CD4-positive, alpha-beta memory T cell (primary cell): ENCODE data around the gene STRN. TPM values are rescaled to one million over a fixed set of nuclear protein-coding genes. Genes with fewer than 3 reads are reported as not detected.

ENCODE experiments used
- CTCF ChIA-PET: fragments of 350-600 bp; sonication (Branson Sonifier 250); formaldehyde crosslinking; loops from one replicate; lab custom pipeline; 2021; ENCODE audit warnings: inconsistent platforms; ENCODE audit not compliant: partially characterized antibody; lab: Charles Lee
- POLR2A ChIA-PET: fragments of 350-600 bp; sonication (Branson Sonifier 250); formaldehyde crosslinking; loops from one replicate; lab custom pipeline; 2021; ENCODE audit not compliant: partially characterized antibody; lab: Charles Lee
- DNase-seq, 5 donors: peaks; one replicate each; pipeline versions ENCODE4 v3.0.0 to v3.0.0-alpha.2; 2020 to 2022; ENCODE audit warnings: mixed read lengths in 1 of 5
- H3K27ac ChIP-seq: one replicate; pipeline ENCODE4 v1.7.0; 2013; ENCODE audit warnings: low read depth, low read length
- H3K27me3 ChIP-seq: 2 replicates; pipeline ENCODE4 v1.7.0; 2013; ENCODE audit warnings: mild to moderate bottlenecking, low read length, moderate library complexity; ENCODE audit not compliant: insufficient read depth
- H3K36me3 ChIP-seq: 2 replicates; pipeline ENCODE4 v1.7.0; 2013; ENCODE audit warnings: mild to moderate bottlenecking, low read length, moderate library complexity; ENCODE audit not compliant: insufficient read depth
- H3K4me1 ChIP-seq: 2 replicates; pipeline ENCODE4 v1.7.0; 2013; ENCODE audit warnings: mild to moderate bottlenecking, low read length, moderate library complexity; ENCODE audit not compliant: insufficient read depth
- H3K4me3 ChIP-seq, 2 donors: one replicate each; pipeline ENCODE4 v1.7.0; 2013; ENCODE audit warnings: low read length in 2 of 2, mild to moderate bottlenecking in 1 of 2
- H3K9me3 ChIP-seq, 2 donors: one replicate each; pipeline ENCODE4 v1.7.0; 2013; ENCODE audit warnings: low read length in 2 of 2, control low read depth in 1 of 2; ENCODE audit not compliant: control insufficient read depth in 1 of 2
- H3K27ac Mint-ChIP-seq, 7 donors: one replicate each; pipeline ENCODE4 v1.8.0; 2020 to 2021; ENCODE audit warnings: mixed read lengths in 7 of 7, mild to moderate bottlenecking in 6 of 7, inconsistent platforms in 3 of 7, moderate library complexity in 3 of 7
- H3K27me3 Mint-ChIP-seq, 2 donors: one replicate each; pipeline ENCODE4 v1.8.0; 2020 to 2021; ENCODE audit warnings: mixed read lengths in 2 of 2
- H3K36me3 Mint-ChIP-seq, 2 donors: one replicate each; pipeline ENCODE4 v1.8.0; 2020 to 2021; ENCODE audit warnings: mixed read lengths in 2 of 2, inconsistent platforms in 1 of 2, mild to moderate bottlenecking in 1 of 2
- H3K4me1 Mint-ChIP-seq, 4 donors: one replicate each; pipeline ENCODE4 v1.8.0; 2020 to 2021; ENCODE audit warnings: mixed read lengths in 4 of 4, mild to moderate bottlenecking in 1 of 4
- H3K4me3 Mint-ChIP-seq, 8 donors: one replicate each; pipeline ENCODE4 v1.8.0; 2020 to 2021; ENCODE audit warnings: mixed read lengths in 8 of 8, mild to moderate bottlenecking in 7 of 8, moderate library complexity in 6 of 8, inconsistent platforms in 3 of 8
- H3K9me3 Mint-ChIP-seq, 8 donors: one replicate each; pipeline ENCODE4 v1.8.0; 2020 to 2021; ENCODE audit warnings: mixed read lengths in 8 of 8, mild to moderate bottlenecking in 5 of 8, inconsistent platforms in 3 of 8, moderate library complexity in 1 of 8
- intact Hi-C: fragments of 100-400 bp; cut with micrococcal nuclease; formaldehyde crosslinking; loops from one replicate; pipeline ENCODE4 v1.15.1; 2023
- polyA plus RNA-seq, 2 donors: library from polyadenylated mRNA; unstranded; fragments of 300-500 nt; fragmentation: Illumina TruSeq; gene quantifications; one replicate each; pipeline ENCODE4 v1.2.3, GENCODE V29; 2021
- total RNA-seq, 2 experiments: library from RNA; stranded (reverse); gene quantifications; one replicate each; pipeline ENCODE4 v1.2.3, GENCODE V29; 2021

STRN gene
- total and polyA plus RNA-seq, 4 experiments from 2014 or later, result 6.7 to 33.4 (median 19.6) TPM

DNA sequence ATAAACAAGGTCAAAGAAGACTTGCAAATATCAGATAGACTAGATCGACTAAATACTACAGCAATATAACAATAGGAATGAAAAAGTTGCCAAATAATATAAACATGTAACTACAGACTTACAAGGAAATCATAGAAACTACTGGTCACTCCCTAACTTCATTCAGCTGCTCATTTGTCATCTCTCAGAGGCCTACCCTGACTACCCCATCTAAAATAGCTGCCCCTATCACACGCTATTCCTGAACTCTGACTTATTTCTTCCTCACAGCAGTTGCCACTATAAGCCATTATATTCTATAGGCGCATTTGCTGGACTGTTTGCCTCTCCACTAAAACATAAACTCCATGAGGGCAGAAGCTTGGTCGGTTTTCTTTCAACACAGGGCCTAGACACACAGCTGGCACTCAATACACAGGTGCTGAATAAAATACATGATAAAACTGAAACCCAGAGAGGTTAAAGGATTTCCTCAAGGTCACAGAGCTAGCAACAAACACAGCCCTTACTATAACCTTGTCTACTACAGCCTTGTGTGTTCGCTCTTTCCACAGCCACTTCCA, 1.8 kb downstream of the STRN start:
- ChIA-PET POLR2A (interaction anchor here (0.8 kb wide), 1 partner anchor 1787 kb away, joined by 3 read pairs; no protein-coding TSS in a partner anchor), CTCF (no interaction called here)
- peaks cover 62% of the 10 kb centered on the region for H3K4me1 ChIP-seq
- peaks cover 0 to 6% (median 0%) of the 10 kb centered on the region in 8 donors for H3K9me3 Mint-ChIP-seq
- H3K36me3 Mint-ChIP-seq, result peaks cover 0 to 14% of the 10 kb centered on the region in 2 donors
- peaks cover 0 to 4% of the 10 kb centered on the region in 2 donors for H3K27me3 Mint-ChIP-seq
- no peak overlapping the region for H3K27ac ChIP-seq
- H3K27ac Mint-ChIP-seq, result peak overlapping the region in 4 of 7 donors; percentile 5 to 99 (median 24)
- DNase-seq, result no peak
- no peak overlapping the region for H3K4me3 ChIP-seq
- no peaks in the 10 kb centered on the region for H3K27me3 ChIP-seq
- H3K4me1 Mint-ChIP-seq, result peaks cover 41 to 72% (median 55%) of the 10 kb centered on the region in 4 donors
- intact Hi-C loops, result loop anchor here (5.0 to 10.0 kb wide), 3 partner anchors 193 to 1410 kb away; partner anchors contain the start of genes ATL2, EIF2AK2 and RMDN2
- peak overlapping the region; percentile 94 to 99 (median 98) for H3K4me3 Mint-ChIP-seq
- no peaks in the 10 kb centered on the region for H3K9me3 ChIP-seq
- no peaks in the 10 kb centered on the region for H3K36me3 ChIP-seq

DNA sequence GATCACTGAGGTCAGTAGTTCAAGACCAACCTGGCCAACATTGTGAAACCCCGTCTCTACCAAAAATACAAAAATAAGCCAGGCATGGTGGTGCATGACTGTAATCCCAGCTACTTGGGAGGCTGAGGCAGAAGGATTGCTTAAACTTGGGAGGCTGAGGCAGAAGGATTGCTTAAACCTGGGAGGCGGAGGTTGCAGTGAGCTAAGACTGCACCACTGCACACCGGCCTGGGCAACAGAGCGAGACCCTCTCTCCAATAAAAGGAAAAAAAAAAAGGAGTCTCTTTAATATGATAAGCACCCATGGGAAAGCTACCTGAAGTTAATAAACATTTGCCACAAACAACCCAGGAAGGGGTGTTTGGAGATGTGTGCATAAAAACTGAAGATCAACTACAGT, 2.6 kb downstream of the STRN start:
- H3K4me1 Mint-ChIP-seq, result peaks cover 41 to 79% (median 61%) of the 10 kb centered on the region in 4 donors
- H3K4me3 Mint-ChIP-seq, result peak overlapping the region in 5 of 8 donors; percentile 19 to 45 (median 35)
- intact Hi-C loops, result loop anchor here (10.0 kb wide), 1 partner anchor 1411 kb away; the partner anchor contains the start of gene ATL2
- peak overlapping the region in 1 of 7 donors; percentile 9 for H3K27ac Mint-ChIP-seq
- Histone ChIP-seq H3K27ac (no peak overlapping the region), H3K4me3 (no peak overlapping the region), H3K36me3 (no peaks in the 10 kb centered on the region), H3K4me1 (peaks cover 65% of the 10 kb centered on the region), H3K27me3 (no peaks in the 10 kb centered on the region), H3K9me3 (no peaks in the 10 kb centered on the region)
- CTCF ChIA-PET, result no interaction called here
- H3K27me3 Mint-ChIP-seq, result peaks cover 0 to 4% of the 10 kb centered on the region in 2 donors
- no peak for DNase-seq
- peaks cover 0 to 14% of the 10 kb centered on the region in 2 donors for H3K36me3 Mint-ChIP-seq
- H3K9me3 Mint-ChIP-seq, result peaks cover 0 to 6% (median 0%) of the 10 kb centered on the region in 8 donors
- POLR2A ChIA-PET, result interaction anchor here (0.8 kb wide), 1 partner anchor 1788 kb away, joined by 3 read pairs; no protein-coding TSS in a partner anchor

DNA sequence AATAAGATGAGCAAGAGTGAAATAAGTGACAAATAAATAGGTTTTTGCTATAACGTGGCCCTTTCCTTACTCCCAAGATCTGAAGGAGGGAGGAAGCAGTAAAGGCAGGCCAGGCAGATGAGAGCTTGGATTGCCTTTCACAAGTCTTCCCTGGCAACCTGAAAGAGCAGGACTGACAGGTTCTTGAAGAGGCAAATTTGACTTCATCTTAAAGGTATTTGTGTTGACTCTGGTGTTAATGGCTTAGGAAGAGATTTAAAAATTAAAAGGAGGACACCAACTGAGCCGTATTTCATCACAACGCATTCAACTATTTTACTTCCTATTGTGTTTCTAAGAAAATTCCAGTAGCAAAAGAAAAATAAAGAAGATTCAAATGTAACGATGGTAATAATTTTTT, 3.2 kb downstream of the STRN start:
- Histone ChIP-seq H3K4me1 (peaks cover 65% of the 10 kb centered on the region), H3K36me3 (no peaks in the 10 kb centered on the region), H3K27me3 (no peaks in the 10 kb centered on the region), H3K9me3 (no peaks in the 10 kb centered on the region), H3K4me3 (no peak overlapping the region), H3K27ac (no peak overlapping the region)
- DNase-seq, result no peak
- H3K9me3 Mint-ChIP-seq, result peaks cover 0 to 6% (median 0%) of the 10 kb centered on the region in 8 donors
- intact Hi-C loops, result loop anchor here (10.0 kb wide), 1 partner anchor 1412 kb away; the partner anchor contains the start of gene ATL2
- H3K4me1 Mint-ChIP-seq, result peaks cover 45 to 83% (median 66%) of the 10 kb centered on the region in 4 donors
- ChIA-PET CTCF (no interaction called here), POLR2A (no interaction called here)
- no peak overlapping the region for H3K27ac Mint-ChIP-seq
- peaks cover 0 to 4% of the 10 kb centered on the region in 2 donors for H3K27me3 Mint-ChIP-seq
- peaks cover 5 to 20% of the 10 kb centered on the region in 2 donors for H3K36me3 Mint-ChIP-seq
- H3K4me3 Mint-ChIP-seq, result peak overlapping the region in 3 of 8 donors; percentile 10 to 43 (median 14)

DNA sequence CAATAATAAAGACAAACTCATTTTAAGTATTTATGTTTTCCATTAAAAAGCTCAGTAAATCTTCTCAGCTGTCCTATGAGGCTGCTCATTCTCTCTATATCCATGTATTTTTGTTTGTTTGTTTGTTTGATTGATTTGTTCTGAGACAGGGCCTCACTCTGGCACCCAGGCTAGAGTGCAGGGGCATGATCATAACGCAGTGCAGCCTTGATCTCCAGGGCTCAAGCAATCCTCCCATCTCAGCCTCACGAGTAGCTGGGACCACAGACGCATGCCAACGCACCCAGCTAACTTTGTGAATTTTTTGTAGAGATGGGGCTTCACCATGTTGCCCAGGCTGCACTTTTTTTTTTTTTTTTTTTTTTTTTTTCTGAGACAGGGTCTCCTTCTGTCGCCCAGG, 5.6 kb downstream of the STRN start:
- POLR2A ChIA-PET, result no interaction called here
- peak overlapping the region in 1 of 7 donors; percentile 10 for H3K27ac Mint-ChIP-seq
- no peak overlapping the region for H3K4me3 ChIP-seq
- no peak for DNase-seq
- H3K4me1 Mint-ChIP-seq, result peaks cover 45 to 80% (median 65%) of the 10 kb centered on the region in 4 donors
- no peaks in the 10 kb centered on the region for H3K27me3 ChIP-seq
- H3K36me3 ChIP-seq, result no peaks in the 10 kb centered on the region
- no peaks in the 10 kb centered on the region for H3K9me3 ChIP-seq
- no peaks in the 10 kb centered on the region for H3K9me3 Mint-ChIP-seq
- intact Hi-C loops, result loop anchor here (10.0 kb wide), 1 partner anchor 1414 kb away; the partner anchor contains the start of gene ATL2
- no peaks in the 10 kb centered on the region for H3K27me3 Mint-ChIP-seq
- peaks cover 7 to 12% of the 10 kb centered on the region in 2 donors for H3K36me3 Mint-ChIP-seq
- CTCF ChIA-PET, result no interaction called here
- H3K4me1 ChIP-seq, result peaks cover 57% of the 10 kb centered on the region
- H3K4me3 Mint-ChIP-seq, result no peak overlapping the region
- H3K27ac ChIP-seq, result no peak overlapping the region

DNA sequence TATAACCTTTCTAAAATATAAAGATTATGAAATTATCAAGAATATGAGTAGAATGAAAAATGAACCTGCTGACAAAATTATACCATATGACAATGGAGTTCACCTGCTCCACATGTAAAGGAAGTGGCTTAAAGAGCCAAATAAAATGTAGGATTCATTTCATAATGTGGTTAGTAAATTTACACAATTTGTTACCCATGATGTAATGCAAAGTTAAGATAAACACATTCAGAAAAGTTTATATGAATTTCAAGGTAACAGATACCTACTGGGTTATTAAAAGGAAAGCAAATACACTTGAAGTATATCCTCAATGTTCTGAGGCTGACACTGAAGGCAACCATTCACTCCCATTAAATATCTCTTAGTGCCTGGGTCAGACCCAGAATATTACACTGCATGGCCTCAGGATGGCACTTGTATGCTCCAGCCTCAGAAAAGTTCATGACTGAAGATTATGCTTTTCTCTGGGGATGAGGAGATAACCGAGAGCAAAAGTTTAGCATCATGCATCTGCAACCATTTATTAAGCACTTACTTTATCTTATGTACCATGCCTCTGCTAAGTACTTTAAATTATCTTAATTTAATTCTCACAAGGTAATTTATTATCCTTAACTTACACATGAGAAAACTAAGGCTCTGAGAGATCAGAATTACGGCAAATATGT, 6.2 kb downstream of the STRN start:
- H3K27ac ChIP-seq, result no peak overlapping the region
- DNase-seq, result no peak
- peak overlapping the region in 1 of 7 donors; percentile 10 for H3K27ac Mint-ChIP-seq
- CTCF ChIA-PET, result no interaction called here
- no peaks in the 10 kb centered on the region for H3K36me3 ChIP-seq
- intact Hi-C loops, result loop anchor here (10.0 kb wide), 1 partner anchor 1415 kb away; the partner anchor contains the start of gene ATL2
- peaks cover 46 to 79% (median 64%) of the 10 kb centered on the region in 4 donors for H3K4me1 Mint-ChIP-seq
- H3K36me3 Mint-ChIP-seq, result peaks cover 7 to 9% of the 10 kb centered on the region in 2 donors
- peaks cover 51% of the 10 kb centered on the region for H3K4me1 ChIP-seq
- H3K4me3 ChIP-seq, result no peak overlapping the region
- no peaks in the 10 kb centered on the region for H3K9me3 Mint-ChIP-seq
- H3K27me3 Mint-ChIP-seq, result no peaks in the 10 kb centered on the region
- H3K4me3 Mint-ChIP-seq, result peak overlapping the region in 1 of 8 donors; percentile 13
- POLR2A ChIA-PET, result no interaction called here
- H3K27me3 ChIP-seq, result no peaks in the 10 kb centered on the region
- H3K9me3 ChIP-seq, result no peaks in the 10 kb centered on the region

DNA sequence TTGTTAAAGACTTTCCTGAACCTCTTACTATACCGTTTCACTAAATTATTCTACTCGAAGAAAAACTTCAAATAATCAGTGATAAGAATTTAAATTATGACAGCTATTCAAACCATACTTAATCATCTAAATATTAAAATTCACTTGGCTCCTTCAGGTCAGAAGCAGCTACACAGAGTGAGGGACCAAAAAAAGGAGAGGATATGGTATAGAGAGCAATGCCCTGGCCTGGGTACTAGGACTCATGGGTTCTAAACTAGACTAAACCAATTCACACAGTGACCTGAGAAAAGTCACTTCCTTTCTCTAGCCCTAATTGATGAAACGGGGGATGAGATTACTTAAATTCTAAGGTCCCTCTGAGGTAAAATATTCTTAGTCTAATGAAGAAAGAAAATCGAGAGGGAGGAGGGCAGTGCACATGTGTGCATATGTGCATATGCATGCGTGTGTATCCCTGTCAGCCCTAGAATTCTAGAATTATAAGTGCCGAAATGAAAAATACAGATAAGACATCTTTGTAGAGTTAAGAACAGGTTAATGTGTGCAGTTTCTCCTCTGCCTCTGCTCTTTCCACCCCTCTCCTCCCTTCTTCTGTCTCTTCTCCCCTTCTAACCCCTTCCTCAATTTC, 11.2 kb downstream of the STRN start:
- no peak overlapping the region for H3K4me3 Mint-ChIP-seq
- CTCF ChIA-PET, result no interaction called here
- POLR2A ChIA-PET, result no interaction called here

More for the DNA sequence above, 11.2 kb downstream of the STRN start:
- peaks cover 12 to 15% of the 10 kb centered on the region in 2 donors for H3K36me3 Mint-ChIP-seq
- H3K27me3 Mint-ChIP-seq, result no peaks in the 10 kb centered on the region
- Histone ChIP-seq H3K27me3 (no peaks in the 10 kb centered on the region), H3K9me3 (no peaks in the 10 kb centered on the region), H3K4me3 (no peak overlapping the region), H3K36me3 (no peaks in the 10 kb centered on the region), H3K4me1 (peaks cover 13% of the 10 kb centered on the region), H3K27ac (no peak overlapping the region)
- intact Hi-C loops, result no loop called here
- no peak overlapping the region for H3K27ac Mint-ChIP-seq
- DNase-seq, result no peak
- H3K4me1 Mint-ChIP-seq, result peaks cover 34 to 71% (median 54%) of the 10 kb centered on the region in 4 donors
- H3K9me3 Mint-ChIP-seq, result no peaks in the 10 kb centered on the region
